T-cell (primary cell): ENCODE measurements around the gene SH2D7. TPM values are rescaled to one million over a fixed set of nuclear protein-coding genes. Genes with fewer than 3 reads are reported as not detected.

Source experiments
- ATAC-seq, 4 experiments: fragments of 200-7000 bp in 3 of 4; fragments of 150-1000 bp in 1 of 4; cut with Tn5 transposase; replicated peaks in 1 of 4; 1 replicate in 3 of 4; 2 replicates in 1 of 4; pipeline ENCODE4 v1.10.0; 2021; ENCODE audit warnings: moderate library complexity in 3 of 4, mild to moderate bottlenecking in 2 of 4, moderate number of reproducible peaks in 1 of 4
- CTCF ChIA-PET, 2 donors: fragments of 300-600 bp; sonication (Branson Sonifier 250); formaldehyde crosslinking; loops; one replicate each; lab custom pipeline; 2022; ENCODE audit warnings: antibody characterized with exemption in 2 of 2; lab: Charles Lee
- POLR2A ChIA-PET, 2 donors: fragments of 300-600 bp; sonication (Branson Sonifier 250); formaldehyde crosslinking; loops; one replicate each; lab custom pipeline; 2022; ENCODE audit warnings: antibody characterized with exemption in 2 of 2; lab: Charles Lee
- DNase-seq, 35 experiments: peaks; one replicate each; pipeline versions ENCODE4 v3.0.0 to v3.0.0-alpha.2; 2013 to 2023
- H3K27ac ChIP-seq: one replicate; pipeline ENCODE4 v1.5.1; 2013; ENCODE audit warnings: low read length
- H3K27me3 ChIP-seq, 2 experiments: replicated peaks in 1 of 2; 1 replicate in 1 of 2; 2 replicates in 1 of 2; pipeline versions ENCODE4 v1.6.1 to v1.7.0; 2013; ENCODE audit warnings: low read length in 1 of 2, mixed read lengths in 1 of 2; ENCODE audit not compliant: control insufficient read depth in 2 of 2, insufficient read depth in 2 of 2; ENCODE audit errors: extremely low read depth in 1 of 2
- H3K36me3 ChIP-seq, 2 donors: 1 replicate in 1 of 2; 2 replicates in 1 of 2; pipeline versions ENCODE4 v1.6.1 to v1.7.0; 2013; ENCODE audit warnings: low read length in 1 of 2; ENCODE audit not compliant: control insufficient read depth in 2 of 2, insufficient read depth in 1 of 2; ENCODE audit errors: extremely low read depth in 1 of 2
- H3K4me1 ChIP-seq, 2 experiments: 1 replicate in 1 of 2; 2 replicates in 1 of 2; pipeline versions ENCODE4 v1.6.1 to v1.7.0; 2013; ENCODE audit warnings: low read length in 2 of 2, mixed read lengths in 1 of 2; ENCODE audit not compliant: insufficient read depth in 2 of 2, control insufficient read depth in 1 of 2; ENCODE audit errors: extremely low read depth in 1 of 2
- H3K4me3 ChIP-seq, 2 donors: 1 replicate in 1 of 2; 2 replicates in 1 of 2; pipeline versions ENCODE4 v1.5.1 to v1.7.0; 2013; ENCODE audit warnings: mild to moderate bottlenecking in 2 of 2, low read length in 1 of 2, moderate library complexity in 1 of 2; ENCODE audit not compliant: control insufficient read depth in 1 of 2; ENCODE audit errors: extremely low read depth in 1 of 2
- H3K9me3 ChIP-seq: 2 replicates; pipeline ENCODE4 v1.7.0; 2013
- H3K27ac Mint-ChIP-seq, 2 donors: one replicate each; pipeline ENCODE4 v1.8.0; 2020 to 2021; ENCODE audit warnings: mild to moderate bottlenecking in 2 of 2, mixed read lengths in 2 of 2
- H3K27me3 Mint-ChIP-seq, 2 donors: one replicate each; pipeline ENCODE4 v1.8.0; 2021 to 2022; ENCODE audit warnings: mixed read lengths in 2 of 2
- H3K36me3 Mint-ChIP-seq: one replicate; pipeline ENCODE4 v1.8.0; 2021; ENCODE audit warnings: mixed read lengths
- H3K4me1 Mint-ChIP-seq, 3 donors: one replicate each; pipeline ENCODE4 v1.8.0; 2020 to 2022; ENCODE audit warnings: mixed read lengths in 3 of 3, mild to moderate bottlenecking in 1 of 3
- H3K4me3 Mint-ChIP-seq, 3 donors: one replicate each; pipeline ENCODE4 v1.8.0; 2020 to 2022; ENCODE audit warnings: mild to moderate bottlenecking in 3 of 3, mixed read lengths in 3 of 3, moderate library complexity in 3 of 3
- H3K9me3 Mint-ChIP-seq, 3 donors: one replicate each; pipeline ENCODE4 v1.8.0; 2020 to 2022; ENCODE audit warnings: mixed read lengths in 3 of 3
- WGBS: methylation state at CpG from one replicate; pipeline ENCODE4 v1.1.5; 2013; ENCODE audit warnings: missing lambda C conversion rate; ENCODE audit not compliant: insufficient coverage; 5-methylcytosine and 5-hydroxymethylcytosine counted together
- total RNA-seq, 35 experiments: library from RNA in 6 of 35; stranded (reverse) in 6 of 35; fragments of 120-200 nt in 1 of 35; gene quantifications; one replicate each; pipeline versions ENCODE4 v1.2.1 to v1.2.4 and lab custom pipeline; 2013 to 2026

The SH2D7 gene
- total RNA-seq, 5 donors from 2014 or later (not counting 1 experiment from before 2014, with no cell fraction given) = not detected

DNA sequence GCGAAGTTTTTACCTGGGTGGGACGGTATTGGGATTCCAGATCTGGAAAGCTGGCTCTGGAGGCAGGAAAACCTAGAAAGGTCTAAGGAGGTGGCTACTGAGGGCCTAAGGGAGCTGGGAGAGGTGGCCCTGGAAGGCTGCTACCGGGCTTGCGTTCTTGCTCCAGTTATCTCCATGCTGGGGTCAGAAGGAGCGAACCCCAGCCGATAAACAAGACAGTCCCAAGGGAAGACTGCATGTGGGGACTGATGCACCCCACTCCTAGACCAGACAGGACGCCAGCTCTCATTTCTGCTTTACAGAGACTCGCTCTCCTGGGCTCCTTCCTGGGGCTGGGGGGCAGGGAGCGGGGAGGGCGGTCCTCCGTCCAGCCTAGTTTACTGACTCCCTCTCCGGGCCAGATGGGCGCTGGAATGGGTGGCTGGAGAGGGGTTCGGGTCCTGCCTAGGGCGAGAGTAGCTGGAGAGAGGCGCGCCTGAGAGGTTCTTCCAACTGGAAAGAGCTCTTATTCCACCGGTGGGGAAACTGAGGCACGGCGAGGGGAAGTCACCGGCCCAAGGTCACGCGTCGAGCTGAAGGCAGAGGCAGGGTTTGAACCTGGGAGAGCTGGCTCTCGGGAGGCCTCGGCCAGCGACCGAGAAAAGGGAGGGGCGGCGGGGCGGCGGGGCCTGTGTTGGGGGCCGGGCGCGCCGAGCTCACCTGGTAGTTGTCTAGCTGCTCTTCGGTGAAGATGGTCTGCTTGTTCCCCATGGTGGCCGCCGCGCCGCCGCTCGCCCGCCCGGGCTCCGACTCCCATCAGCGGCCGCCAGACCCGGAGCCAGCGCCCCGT lies 38.3 kb downstream of the SH2D7 start:
- no peaks in the 10 kb centered on the region for H3K27me3 Mint-ChIP-seq
- no peak overlapping the region for H3K27ac ChIP-seq

DNA sequence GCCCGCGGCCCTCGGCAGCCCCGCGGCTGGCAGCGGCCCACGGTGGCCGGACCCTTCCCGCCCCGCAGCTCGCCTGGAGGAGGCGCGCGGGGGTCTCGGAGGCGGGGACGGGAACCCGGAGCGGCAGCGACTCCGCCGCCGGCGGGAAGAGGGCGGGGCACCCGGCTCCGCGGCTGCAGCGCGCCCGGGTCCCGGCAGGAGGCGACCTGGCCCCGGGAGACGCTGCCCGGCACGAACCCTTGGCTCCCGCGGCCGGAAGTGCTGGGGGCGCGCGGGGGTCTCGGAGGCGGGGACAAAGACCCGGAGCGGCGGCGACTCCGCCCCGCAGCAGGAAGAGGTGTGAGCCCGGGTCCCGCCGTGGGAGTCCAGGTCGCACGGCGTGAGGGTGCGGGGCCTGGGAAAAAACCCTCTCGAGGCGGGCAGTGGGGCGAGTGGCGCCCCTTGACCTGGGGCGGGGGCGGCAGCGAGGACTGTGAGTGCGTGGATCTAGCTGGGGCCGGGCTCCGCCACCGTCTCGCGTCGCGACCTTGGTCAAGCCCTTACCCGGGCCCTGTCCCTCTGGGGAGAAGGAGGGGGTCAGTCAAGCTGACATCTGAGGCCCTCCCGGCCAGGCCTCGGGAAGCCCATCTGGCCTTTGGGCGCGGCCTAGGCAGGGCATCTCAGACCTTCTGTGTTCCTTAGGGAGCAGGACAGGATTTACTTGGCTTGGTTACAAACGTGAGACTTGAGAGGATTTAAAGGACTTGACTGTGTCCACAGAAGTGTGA lies 39.1 kb downstream of the SH2D7 start, which contains the start of gene CIB2:
TSS of gene CIB2 (minus strand) at position 151 of the 767 bp plus-strand sequence. CDS start 230 bp downstream, outside the sequence.
- Mint-ChIP-seq H3K36me3 (no peaks in the 10 kb centered on the region), H3K27me3 (no peaks in the 10 kb centered on the region), H3K27ac (peak within 1 kb of the TSS; percentile 82 to 93), H3K4me3 (peak within 1 kb of the TSS; percentile 78 to 82 (median 80)), H3K9me3 (no peaks in the 10 kb centered on the region), H3K4me1 (peaks cover 16 to 30% (median 23%) of the 10 kb centered on the region in 3 donors)
- ATAC-seq (peak; percentile 82 to 89 (median 86)), DNase-seq (peak; percentile 41 to 86 (median 67))
- Histone ChIP-seq H3K4me1 (peaks cover 5 to 24% of the 10 kb centered on the region in 2 experiments), H3K9me3 (no peaks in the 10 kb centered on the region), H3K4me3 (peak within 1 kb of the TSS; percentile 68 to 73), H3K27ac (peak within 1 kb of the TSS; percentile 81), H3K36me3 (no peaks in the 10 kb centered on the region), H3K27me3 (no peaks in the 10 kb centered on the region)
- POLR2A ChIA-PET = no interaction called here
- CTCF ChIA-PET = interaction anchor here (0.7 to 2.3 kb wide), 9 partner anchors 10 to 68 kb away, joined by 3 to 15 read pairs (median 4); partner anchors contain the start of gene IDH3A (in 1 of the 2)
- under 1% methylated on average over 79 of the region's 79 CpGs for WGBS

More for the DNA sequence above, 38.3 kb downstream of the SH2D7 start:
- peak overlapping the region; percentile 78 to 80 (median 78) for H3K4me3 Mint-ChIP-seq
- no peaks in the 10 kb centered on the region for H3K36me3 Mint-ChIP-seq
- Histone ChIP-seq H3K4me1 (peaks cover 5 to 24% of the 10 kb centered on the region in 2 experiments), H3K9me3 (no peaks in the 10 kb centered on the region), H3K4me3 (no peak overlapping the region), H3K36me3 (no peaks in the 10 kb centered on the region), H3K27me3 (no peaks in the 10 kb centered on the region)
- ATAC-seq = peak; percentile 54 to 67 (median 62)
- ChIA-PET CTCF (interaction anchor here (0.7 to 2.3 kb wide), 10 partner anchors 11 to 169 kb away, joined by 3 to 15 read pairs (median 4); partner anchors contain the start of genes IDH3A (in 1 of the 2) and SKIC8 (in 1 of the 2)), POLR2A (interaction anchor here in 1 of 2 donors (0.5 kb wide), 1 partner anchor 12 kb away, joined by 3 read pairs; no protein-coding TSS in a partner anchor)
- H3K9me3 Mint-ChIP-seq = no peaks in the 10 kb centered on the region
- peak in 15 of 35 experiments; percentile 20 to 51 (median 28) for DNase-seq
- H3K27ac Mint-ChIP-seq = peak overlapping the region; percentile 82 to 93
- WGBS = 34% methylated on average over 47 of the region's 51 CpGs
- H3K4me1 Mint-ChIP-seq = peaks cover 16 to 30% (median 23%) of the 10 kb centered on the region in 3 donors

DNA sequence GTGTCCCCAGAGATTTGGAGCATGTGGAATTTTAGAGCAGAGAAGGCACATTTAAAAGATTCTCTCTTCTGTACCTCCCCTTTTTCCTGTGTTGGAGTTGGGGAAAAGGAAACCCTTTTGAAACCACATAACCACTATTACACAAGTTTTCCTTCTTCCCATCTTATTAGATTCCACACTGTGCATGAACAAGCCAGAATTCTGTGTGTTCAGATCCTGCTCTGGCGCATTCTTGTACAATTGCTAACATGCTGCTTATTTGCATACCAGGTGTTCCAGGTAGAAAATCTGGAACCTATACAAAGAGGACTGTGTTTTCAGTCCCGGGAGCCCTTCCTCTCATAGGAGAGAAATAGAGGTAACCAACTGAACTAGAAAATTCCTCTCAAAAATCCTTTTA lies 41.4 kb downstream of the SH2D7 start:
- Mint-ChIP-seq H3K36me3 (no peaks in the 10 kb centered on the region), H3K27me3 (no peaks in the 10 kb centered on the region), H3K9me3 (no peaks in the 10 kb centered on the region), H3K27ac (no peak overlapping the region), H3K4me1 (peaks cover 16 to 27% (median 23%) of the 10 kb centered on the region in 3 donors), H3K4me3 (no peak overlapping the region)
- ATAC-seq (no peak), DNase-seq (no peak)
- CTCF ChIA-PET = no interaction called here
- POLR2A ChIA-PET = no interaction called here
- no peak overlapping the region for H3K4me3 ChIP-seq
- no CpG with 5 or more reads among the region's 2 CpGs for WGBS
- H3K4me1 ChIP-seq = peaks cover 5 to 24% of the 10 kb centered on the region in 2 experiments
- no peaks in the 10 kb centered on the region for H3K36me3 ChIP-seq
- no peaks in the 10 kb centered on the region for H3K27me3 ChIP-seq
- no peaks in the 10 kb centered on the region for H3K9me3 ChIP-seq
- no peak overlapping the region for H3K27ac ChIP-seq

GRCh38 chr15:78139578-78139977 lies 47.2 kb downstream of the SH2D7 start:
- no peak overlapping the region for H3K27ac Mint-ChIP-seq
- WGBS = 86% methylated on average over 1 of the region's 5 CpGs
- ATAC-seq (no peak), DNase-seq (no peak)
- POLR2A ChIA-PET = no interaction called here
- H3K27ac ChIP-seq = no peak overlapping the region
- H3K4me3 Mint-ChIP-seq = no peak overlapping the region
- no peaks in the 10 kb centered on the region for H3K9me3 ChIP-seq
- H3K9me3 Mint-ChIP-seq = no peaks in the 10 kb centered on the region
- no peaks in the 10 kb centered on the region for H3K4me1 Mint-ChIP-seq
- no peak overlapping the region for H3K4me3 ChIP-seq
- H3K27me3 ChIP-seq = peaks cover 0 to 2% of the 10 kb centered on the region in 2 experiments
- no peaks in the 10 kb centered on the region for H3K27me3 Mint-ChIP-seq
- H3K36me3 Mint-ChIP-seq = no peaks in the 10 kb centered on the region
- CTCF ChIA-PET = no interaction called here
- H3K4me1 ChIP-seq = no peaks in the 10 kb centered on the region
- no peaks in the 10 kb centered on the region for H3K36me3 ChIP-seq

DNA sequence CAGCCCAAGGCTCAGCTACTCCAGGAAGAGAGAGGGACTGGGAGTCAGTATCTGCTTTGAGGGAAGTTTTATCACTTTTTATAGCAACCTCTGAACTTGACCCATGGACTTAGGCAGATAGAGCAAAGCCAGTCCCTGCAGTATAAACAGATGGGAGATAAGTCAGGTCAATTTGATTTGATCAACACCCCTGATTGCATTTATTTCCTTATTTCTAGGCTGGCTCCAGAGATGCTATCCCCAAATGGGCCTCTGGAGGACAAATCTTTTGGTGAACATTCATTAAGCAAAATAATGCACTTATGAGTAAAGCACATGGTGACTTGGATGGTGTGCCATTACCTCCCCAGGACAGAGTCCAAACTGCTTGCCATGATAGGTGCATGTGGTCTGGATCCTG lies 47.9 kb downstream of the SH2D7 start:
- no peak overlapping the region for H3K27ac Mint-ChIP-seq

GRCh38 chr15:78142332-78142731 lies 50.0 kb downstream of the SH2D7 start:
- POLR2A ChIA-PET = no interaction called here

More for the DNA sequence above, 47.9 kb downstream of the SH2D7 start:
- no peak overlapping the region for H3K4me3 Mint-ChIP-seq
- ChIA-PET CTCF (interaction anchor here in 1 of 2 donors (1.7 kb wide), 1 partner anchor 10 kb away, joined by 3 read pairs; the partner anchor contains the start of gene CIB2), POLR2A (no interaction called here)
- no peak overlapping the region for H3K4me3 ChIP-seq
- no peaks in the 10 kb centered on the region for H3K9me3 Mint-ChIP-seq
- no peak overlapping the region for H3K27ac ChIP-seq
- DNase-seq (no peak), ATAC-seq (no peak)
- H3K27me3 Mint-ChIP-seq = no peaks in the 10 kb centered on the region
- H3K4me1 ChIP-seq = no peaks in the 10 kb centered on the region
- H3K36me3 Mint-ChIP-seq = no peaks in the 10 kb centered on the region
- H3K27me3 ChIP-seq = peaks cover 0 to 2% of the 10 kb centered on the region in 2 experiments
- H3K36me3 ChIP-seq = no peaks in the 10 kb centered on the region
- H3K9me3 ChIP-seq = no peaks in the 10 kb centered on the region
- H3K4me1 Mint-ChIP-seq = no peaks in the 10 kb centered on the region

More at GRCh38 chr15:78142332-78142731, 50.0 kb downstream of the SH2D7 start:
- DNase-seq (no peak), ATAC-seq (no peak)
- no peak overlapping the region for H3K4me3 ChIP-seq
- H3K27me3 ChIP-seq = peaks cover 0 to 2% of the 10 kb centered on the region in 2 experiments
- CTCF ChIA-PET = no interaction called here
- Mint-ChIP-seq H3K4me3 (no peak overlapping the region), H3K27me3 (no peaks in the 10 kb centered on the region), H3K9me3 (no peaks in the 10 kb centered on the region), H3K36me3 (no peaks in the 10 kb centered on the region), H3K27ac (no peak overlapping the region), H3K4me1 (peaks cover 2 to 3% (median 2%) of the 10 kb centered on the region in 3 donors)
- H3K36me3 ChIP-seq = no peaks in the 10 kb centered on the region
- H3K27ac ChIP-seq = no peak overlapping the region
- WGBS = 86% methylated on average over 3 of the region's 3 CpGs
- H3K9me3 ChIP-seq = no peaks in the 10 kb centered on the region
- H3K4me1 ChIP-seq = no peaks in the 10 kb centered on the region
